Heart right ventricle (tissue), 16 donors: ENCODE data around the gene GIT2. TPM values are rescaled to one million over a fixed set of nuclear protein-coding genes. Genes with fewer than 3 reads are reported as not detected.

Experiments used
- ATAC-seq, 8 donors: fragments of 200-7000 bp; cut with Tn5 transposase; one replicate each; pipeline ENCODE4 v1.9.1; 2020; ENCODE audit warnings: mild to moderate bottlenecking in 8 of 8, moderate library complexity in 8 of 8, moderate number of reproducible peaks in 1 of 8
- DNase-seq, 2 donors: peaks; one replicate each; pipeline ENCODE4 v3.0.0-alpha.2; 2020
- H3K27ac ChIP-seq, 10 donors: fragments of 200-600 bp; sonication (generic) in 2 of 10; one replicate each; pipeline versions ENCODE4 v1.5.0 to v1.8.0; 2020 to 2022; ENCODE audit warnings: mild to moderate bottlenecking in 3 of 10
- H3K27me3 ChIP-seq, 7 donors: fragments of 200-600 bp; one replicate each; pipeline ENCODE4 v1.8.0; 2021 to 2022; ENCODE audit warnings: mild to moderate bottlenecking in 2 of 7
- H3K36me3 ChIP-seq, 9 donors: fragments of 200-600 bp; sonication (generic) in 1 of 9; one replicate each; pipeline versions ENCODE4 v1.5.0 to v1.8.0; 2020 to 2022; ENCODE audit warnings: mild to moderate bottlenecking in 2 of 9
- H3K4me1 ChIP-seq, 9 donors: fragments of 200-600 bp; sonication (generic) in 1 of 9; one replicate each; pipeline versions ENCODE4 v1.5.0 to v1.8.0; 2020 to 2022; ENCODE audit warnings: mild to moderate bottlenecking in 4 of 9
- H3K4me3 ChIP-seq, 10 donors: fragments of 200-600 bp; sonication (generic) in 2 of 10; one replicate each; pipeline versions ENCODE4 v1.5.0 to v1.8.0; 2020 to 2022; ENCODE audit warnings: mild to moderate bottlenecking in 7 of 10, moderate library complexity in 2 of 10
- H3K9me3 ChIP-seq, 11 donors: fragments of 200-600 bp in 10 of 11; sonication (generic) in 2 of 11; one replicate each; pipeline versions ENCODE4 v1.5.0 to v1.8.0; 2013 to 2022; ENCODE audit warnings: mild to moderate bottlenecking in 2 of 11, control low read depth in 1 of 11, moderate library complexity in 1 of 11
- CTCF ChIP-seq, 9 donors: fragments of 200-600 bp; sonication (generic) in 2 of 9; IDR thresholded peaks; one replicate each; pipeline versions ENCODE4 v1.5.0 to v1.8.0; 2021 to 2022; ENCODE audit warnings: antibody characterized with exemption in 9 of 9, mild to moderate bottlenecking in 5 of 9, moderate library complexity in 1 of 9
- WGBS, 2 donors: extraction: QIAGEN DNeasy Blood & Tissue Kit; methylation state at CpG; one replicate each; pipeline ENCODE4 v1.1.7; 2013; ENCODE audit warnings: inconsistent platforms in 1 of 2; 5-methylcytosine and 5-hydroxymethylcytosine counted together
- intact Hi-C, 10 donors: fragments of 100-400 bp; cut with DNase I; formaldehyde crosslinking; loops; one replicate each; pipeline versions ENCODE4 v1.11.1 to v1.14.2; 2022
- polyA plus RNA-seq, 2 donors: library from polyadenylated mRNA; stranded (reverse); fragments of 200-250 nt; gene quantifications; one replicate each; pipeline ENCODE4 v1.2.3, GENCODE V29; 2013
- total RNA-seq, 10 donors: library from RNA; stranded (reverse); fragmentation: NEBNext Ultra II Directional in 3 of 10; extraction: Animal tissue kit (Norgen Biotek cat#: 25700) in 3 of 10; gene quantifications; one replicate each; pipeline versions ENCODE4 v1.2.1 to v1.2.4, GENCODE V29; 2021 to 2023
- donor health status: Arrhythmogenic right ventricular cardiomyopathy.
- donor health status: ischemic (EF 13 %, LVEDD 7.1; RV severe dilation, severe dysfunction).
- donor health status: healthy with polysubstance abuse.
- donor health status: DM: no; HTN: yes; CAD: no.
- donor health status: DM: no; HTN: no; CAD: no.
- donor health status: ischemic (EF 25% LVEDD 6.9; RV normal size, moderate dysfunction).
- donor health status: ischemic (EF 25% LVEDD 5.7; RV mildly dilated, moderate dysfunction).
- donor health status: healthy.
- donor health status: DM: yes; HTN: yes; CAD: no.
- donor health status: Ischemic cardiomyopathy.
- donor health status: ischemic (EF 35%, LVEDD 5.7; RV mildly dilated, moderate dysfunction).
- donor health status: nonischemic (EF 11% LVEDD 7.7; RV severe dilation, severe dysfunction).
- donor health status: DM: yes; HTN: yes; CAD: no.
- donor health status: PGD.
- donor health status: ischemic (EF 29% LVEDD 5.4; RV normal size, mild dysfunction).
- donor health status: nonischemic (EF 23%, LVEDD 6.1; RV moderate dilation, normal function).

GIT2 gene
- total and polyA plus RNA-seq, 12 donors = 17.8 to 44.9 (median 38.9) TPM

GRCh38 chr12:109952873-109953272, 43.3 kb downstream of the GIT2 start:
- DNase-seq = peak; percentile 52 to 54

GRCh38 chr12:109952160-109952858, 43.9 kb downstream of the GIT2 start:
- intact Hi-C loops = no loop called here
- H3K4me3 ChIP-seq = no peak overlapping the region
- H3K4me1 ChIP-seq = peaks cover 3 to 61% (median 54%) of the 10 kb centered on the region in 9 donors
- H3K27ac ChIP-seq = peak overlapping the region in 9 of 10 donors; percentile 65 to 83 (median 73)
- no peak for TF ChIP-seq CTCF (IDR thresholded peaks at IDR 0.05)
- no peaks in the 10 kb centered on the region for H3K9me3 ChIP-seq
- DNase-seq (no peak), ATAC-seq (peak in 7 of 8 donors; percentile 10 to 63 (median 23))
- H3K27me3 ChIP-seq = no peaks in the 10 kb centered on the region
- H3K36me3 ChIP-seq = peaks cover 0 to 100% (median 54%) of the 10 kb centered on the region in 9 donors
- WGBS, 2 donors = 78 to 84% methylated on average over 11 of the region's 11 CpGs

More at GRCh38 chr12:109952873-109953272, 43.3 kb downstream of the GIT2 start:
- WGBS, 2 donors = 47 to 71% methylated on average over 8 of the region's 8 CpGs
- peak; percentile 46 to 84 (median 74) for ATAC-seq
- H3K4me3 ChIP-seq = no peak overlapping the region
- H3K27me3 ChIP-seq = no peaks in the 10 kb centered on the region
- peak overlapping the region in 9 of 10 donors; percentile 65 to 83 (median 73) for H3K27ac ChIP-seq
- peaks cover 0 to 100% (median 57%) of the 10 kb centered on the region in 9 donors for H3K36me3 ChIP-seq
- no peak for TF ChIP-seq CTCF (IDR thresholded peaks at IDR 0.05)
- intact Hi-C loops = no loop called here
- peaks cover 3 to 56% (median 49%) of the 10 kb centered on the region in 9 donors for H3K4me1 ChIP-seq
- no peaks in the 10 kb centered on the region for H3K9me3 ChIP-seq

- H3K36me3 ChIP-seq = peaks cover 0 to 100% (median 53%) of the 10 kb centered on the region in 9 donors
- H3K4me3 ChIP-seq = no peak overlapping the region
- H3K27me3 ChIP-seq = no peaks in the 10 kb centered on the region
- WGBS, 2 donors = 43 to 64% methylated on average over 7 of the region's 7 CpGs
- H3K27ac ChIP-seq = peak overlapping the region in 9 of 10 donors; percentile 65 to 83 (median 73)
- ATAC-seq = peak in 7 of 8 donors; percentile 23 to 73 (median 48)
- peak in 1 of 9 donors; percentile 8 for TF ChIP-seq CTCF (IDR thresholded peaks at IDR 0.05)
- intact Hi-C loops = no loop called here
- peaks cover 3 to 66% (median 60%) of the 10 kb centered on the region in 9 donors for H3K4me1 ChIP-seq
- peak; percentile 29 to 50 for DNase-seq
- H3K9me3 ChIP-seq = no peaks in the 10 kb centered on the region
Observed at GRCh38 chr12:109951751-109952150, 44.4 kb downstream of the GIT2 start.

DNA sequence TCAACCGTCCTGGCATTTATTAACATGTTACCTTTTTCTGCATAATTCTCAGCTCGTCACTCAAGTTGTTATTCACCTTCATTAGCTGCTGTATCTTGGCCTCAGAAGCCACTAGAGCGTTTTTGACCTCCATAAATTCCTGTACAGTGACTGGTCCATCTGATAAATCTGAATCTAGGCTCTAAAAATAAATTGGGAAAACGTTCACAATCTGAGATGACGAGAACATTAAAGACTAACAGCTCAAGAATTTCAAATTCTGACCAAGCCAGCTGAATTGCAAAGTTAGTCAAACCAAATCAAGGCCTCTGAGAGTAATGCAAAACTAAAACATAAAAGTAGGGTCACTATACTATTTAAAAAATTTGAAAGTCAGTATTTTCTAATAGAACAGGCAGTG, 45.0 kb downstream of the GIT2 start:
- H3K27me3 ChIP-seq = no peaks in the 10 kb centered on the region
- H3K4me3 ChIP-seq = no peak overlapping the region
- H3K9me3 ChIP-seq = no peaks in the 10 kb centered on the region
- ATAC-seq (no peak), DNase-seq (no peak)
- 47 to 52% methylated on average over 5 of the region's 5 CpGs for WGBS, 2 donors
- peaks cover 3 to 72% (median 66%) of the 10 kb centered on the region in 9 donors for H3K4me1 ChIP-seq
- H3K27ac ChIP-seq = peak overlapping the region in 9 of 10 donors; percentile 65 to 83 (median 76)
- intact Hi-C loops = no loop called here
- peaks cover 0 to 100% (median 47%) of the 10 kb centered on the region in 9 donors for H3K36me3 ChIP-seq
- no peak for TF ChIP-seq CTCF (IDR thresholded peaks at IDR 0.05)
